WI38 (cell line): Measurements from ENCODE around the gene CRIM1.

Experiments used
- H3K4me3 ChIP-seq: 2 replicates; pipeline ENCODE4 v1.5.1; 2011; ENCODE audit warnings: low read depth, mild to moderate bottlenecking, control low read depth, low read length
- CTCF ChIP-seq: IDR thresholded peaks from 2 replicates; pipeline ENCODE4 v1.5.1; 2012; ENCODE audit warnings: low read depth, mild to moderate bottlenecking, control low read depth, low read length

Gene CRIM1

GRCh38 chr2:36502081-36502480, 146.5 kb downstream of the CRIM1 start:
- no peak for TF ChIP-seq CTCF

GRCh38 chr2:36507408-36507812, 151.8 kb downstream of the CRIM1 start:
- peak; percentile 88 for TF ChIP-seq CTCF
- H3K4me3 ChIP-seq = no peak overlapping the region

More at GRCh38 chr2:36502081-36502480, 146.5 kb downstream of the CRIM1 start:
- H3K4me3 ChIP-seq = no peak overlapping the region

- no peak overlapping the region for H3K4me3 ChIP-seq
- TF ChIP-seq CTCF = no peak
Measured at GRCh38 chr2:36509075-36509474, 153.5 kb downstream of the CRIM1 start.

GRCh38 chr2:36511858-36512603, 156.5 kb downstream of the CRIM1 start:
- no peak overlapping the region for H3K4me3 ChIP-seq

GRCh38 chr2:36512705-36513104, 157.1 kb downstream of the CRIM1 start:
- TF ChIP-seq CTCF = no peak
- H3K4me3 ChIP-seq = no peak overlapping the region

More at GRCh38 chr2:36511858-36512603, 156.5 kb downstream of the CRIM1 start:
- no peak for TF ChIP-seq CTCF

- no peak for TF ChIP-seq CTCF
Measured at GRCh38 chr2:36513661-36514060, 158.1 kb downstream of the CRIM1 start.

GRCh38 chr2:36515538-36515937, 160.0 kb downstream of the CRIM1 start:
- no peak for TF ChIP-seq CTCF
- H3K4me3 ChIP-seq = no peak overlapping the region

More at GRCh38 chr2:36513661-36514060, 158.1 kb downstream of the CRIM1 start:
- no peak overlapping the region for H3K4me3 ChIP-seq
